Keratinocyte (primary cell): Measurements from ENCODE around the gene MYO10. TPM values are rescaled to one million over a fixed set of nuclear protein-coding genes. Genes with fewer than 3 reads are reported as not detected.

Experiments
- DNase-seq: peaks from one replicate; pipeline ENCODE4 v3.0.0-alpha.2; 2011; ENCODE audit warnings: low read depth, missing footprints, low spot score
- FAIRE-seq: peaks from 2 replicates; lab custom pipeline; 2011; peaks lifted over from hg19 to GRCh38; lab: Jason Lieb, UNC
- H2AFZ ChIP-seq: 2 replicates; pipeline ENCODE4 v1.6.0; 2012; ENCODE audit warnings: low read length, control low read depth, inconsistent platforms; ENCODE audit not compliant: control insufficient read depth
- H3K27ac ChIP-seq: 2 replicates; pipeline ENCODE4 v1.5.1; 2011; ENCODE audit warnings: low read length; ENCODE audit not compliant: control insufficient read depth, insufficient read depth
- H3K27me3 ChIP-seq: 3 replicates; pipeline ENCODE4 v1.6.0; 2011; ENCODE audit warnings: low read length; ENCODE audit not compliant: control insufficient read depth, insufficient read depth; ENCODE audit errors: extremely low read depth
- H3K36me3 ChIP-seq, 2 experiments: 2 replicates in 1 of 2; 3 replicates in 1 of 2; pipeline ENCODE4 v1.5.1; 2011; ENCODE audit warnings: low read length in 2 of 2, mild to moderate bottlenecking in 1 of 2; ENCODE audit not compliant: control insufficient read depth in 2 of 2, insufficient read depth in 2 of 2; ENCODE audit errors: extremely low read depth in 1 of 2
- H3K4me1 ChIP-seq: 3 replicates; pipeline ENCODE4 v1.5.1; 2011; ENCODE audit warnings: low read length; ENCODE audit not compliant: control insufficient read depth, insufficient read depth; ENCODE audit errors: extremely low read depth
- H3K4me2 ChIP-seq: 3 replicates; pipeline ENCODE4 v1.6.0; 2011; ENCODE audit warnings: low read depth, low read length; ENCODE audit not compliant: control insufficient read depth, insufficient read depth; ENCODE audit errors: extremely low read depth
- H3K4me3 ChIP-seq, 3 experiments: fragments of 200-600 bp in 1 of 3; sonication (generic) in 1 of 3; 2 replicates in 2 of 3; 3 replicates in 1 of 3; pipeline ENCODE4 v1.5.1; 2011 to 2016; ENCODE audit warnings: low read length in 3 of 3, mild to moderate bottlenecking in 3 of 3, control low read depth in 2 of 3, inconsistent platforms in 1 of 3, low read depth in 1 of 3, mixed read lengths in 1 of 3, mixed run types in 1 of 3, moderate library complexity in 1 of 3; ENCODE audit not compliant: control insufficient read depth in 2 of 3, insufficient read depth in 2 of 3; ENCODE audit errors: extremely low read depth in 1 of 3
- H3K79me2 ChIP-seq: 2 replicates; pipeline ENCODE4 v1.6.0; 2012; ENCODE audit warnings: low read length; ENCODE audit not compliant: control insufficient read depth, insufficient read depth
- H3K9ac ChIP-seq: 3 replicates; pipeline ENCODE4 v1.6.0; 2011; ENCODE audit warnings: low read length; ENCODE audit not compliant: control insufficient read depth, insufficient read depth; ENCODE audit errors: extremely low read depth
- H3K9me1 ChIP-seq: 3 replicates; pipeline ENCODE4 v1.6.0; 2011; ENCODE audit warnings: low read length; ENCODE audit not compliant: control insufficient read depth, insufficient read depth; ENCODE audit errors: extremely low read depth
- H3K9me3 ChIP-seq: 2 replicates; pipeline ENCODE4 v1.5.1; 2012; ENCODE audit warnings: low read depth, low read length; ENCODE audit not compliant: control insufficient read depth
- H4K20me1 ChIP-seq: 3 replicates; pipeline ENCODE4 v1.6.0; 2011; ENCODE audit warnings: low read length; ENCODE audit not compliant: control insufficient read depth, insufficient read depth; ENCODE audit errors: extremely low read depth
- CTCF ChIP-seq, 3 experiments: IDR thresholded peaks in 1 of 3; conservative IDR thresholded peaks in 1 of 3; optimal IDR thresholded peaks in 1 of 3; 2 replicates in 2 of 3; 3 replicates in 1 of 3; pipeline versions ENCODE3 to v1.5.1; 2011; ENCODE audit warnings: low read length in 3 of 3, mild to moderate bottlenecking in 3 of 3, moderate library complexity in 2 of 3, control low read depth in 1 of 3, inconsistent platforms in 1 of 3; ENCODE audit not compliant: insufficient read depth in 2 of 3; ENCODE audit errors: extremely low read depth in 1 of 3
- EZH2 ChIP-seq: IDR thresholded peaks from one replicate; pipeline ENCODE4 v1.6.1; 2012; ENCODE audit warnings: inconsistent platforms, mild to moderate bottlenecking, low read length, moderate library complexity
- dilution Hi-C: fragments of 300-500 bp; cut with MboI; formaldehyde crosslinking; loops from one replicate; pipeline ENCODE4 v1.7.0; 2020; ENCODE audit warnings: low sequenced_read_pairs; ENCODE audit not compliant: extremely low pct_ligation_motif_present
- polyA plus RNA-seq, 5 experiments: library from polyadenylated mRNA; depleted of rRNA in 3 of 5; stranded (reverse) in 3 of 5; stranded (forward) in 1 of 5; unstranded in 1 of 5; fragments of >200 nt; gene quantifications; 1 replicate in 1 of 5; 2 replicates in 3 of 5; 3 replicates in 1 of 5; pipeline versions ENCODE4 v1.2.1 to v1.2.3, GENCODE V29; 2011 to 2012; ENCODE audit warnings: missing spikeins in 2 of 5, low read depth in 1 of 5, low replicate concordance in 1 of 5

Gene MYO10
- polyA plus RNA-seq, 1 donor (not counting 4 experiments of a cell fraction or from before 2014, with no cell fraction given), result 22.0 TPM

- H3K27me3 ChIP-seq, result no peaks in the 10 kb centered on the region
- no peak for TF ChIP-seq EZH2
- FAIRE-seq, result no peak
- H3K36me3 ChIP-seq, result no peaks in the 10 kb centered on the region
- no peaks in the 10 kb centered on the region for H4K20me1 ChIP-seq
- no peaks in the 10 kb centered on the region for H3K9me1 ChIP-seq
- H3K9ac ChIP-seq, result no peak overlapping the region
- no peak overlapping the region for H2AFZ ChIP-seq
- dilution Hi-C loops, result no loop called here
- H3K27ac ChIP-seq, result no peak overlapping the region
- DNase-seq, result no peak
- H3K79me2 ChIP-seq, result no peaks in the 10 kb centered on the region
- H3K4me2 ChIP-seq, result no peak overlapping the region
- H3K4me1 ChIP-seq, result peaks cover 7% of the 10 kb centered on the region
- no peaks in the 10 kb centered on the region for H3K9me3 ChIP-seq
- no peak overlapping the region for H3K4me3 ChIP-seq
Observed at GRCh38 chr5:16965581-16965980, 29.5 kb upstream of the MYO10 start.

- peak overlapping the region; percentile 37 for H3K4me2 ChIP-seq
- no peak for FAIRE-seq
- H3K79me2 ChIP-seq, result no peaks in the 10 kb centered on the region
- TF ChIP-seq CTCF (optimal IDR thresholded peaks at IDR 0.05 in 1 of 3, IDR thresholded peaks at IDR 0.05 in 1 of 3, conservative IDR thresholded peaks at IDR 0.05 in 1 of 3; ENCODE audit: extremely low read depth in 1 of 3, insufficient read depth in 2 of 3, low read length in 3 of 3) (no peak), EZH2 (no peak)
- dilution Hi-C loops, result no loop called here
- H3K36me3 ChIP-seq, result no peaks in the 10 kb centered on the region
- no peaks in the 10 kb centered on the region for H4K20me1 ChIP-seq
- H3K9me1 ChIP-seq, result no peaks in the 10 kb centered on the region
- no peak overlapping the region for H3K27ac ChIP-seq
- H3K27me3 ChIP-seq, result no peaks in the 10 kb centered on the region
- H2AFZ ChIP-seq, result peak overlapping the region; percentile 69
- no peak overlapping the region for H3K4me3 ChIP-seq
- DNase-seq, result no peak
- no peaks in the 10 kb centered on the region for H3K9me3 ChIP-seq
- H3K9ac ChIP-seq, result no peak overlapping the region
- peaks cover 7% of the 10 kb centered on the region for H3K4me1 ChIP-seq
Observed at GRCh38 chr5:16963821-16964220, 27.7 kb upstream of the MYO10 start.

GRCh38 chr5:16961131-16961530 lies 25.0 kb upstream of the MYO10 start:
- Histone ChIP-seq H3K4me3 (no peak overlapping the region), H3K36me3 (no peaks in the 10 kb centered on the region), H3K4me1 (peaks cover 19% of the 10 kb centered on the region), H3K27ac (no peak overlapping the region), H3K27me3 (no peaks in the 10 kb centered on the region), H3K79me2 (no peaks in the 10 kb centered on the region), H3K9ac (no peak overlapping the region), H4K20me1 (no peaks in the 10 kb centered on the region), H3K9me3 (no peaks in the 10 kb centered on the region), H2AFZ (no peak overlapping the region), H3K4me2 (no peak overlapping the region), H3K9me1 (no peaks in the 10 kb centered on the region)
- DNase-seq (no peak), FAIRE-seq (no peak)
- dilution Hi-C loops, result no loop called here
- TF ChIP-seq EZH2 (no peak), CTCF (optimal IDR thresholded peaks at IDR 0.05 in 1 of 3, IDR thresholded peaks at IDR 0.05 in 1 of 3, conservative IDR thresholded peaks at IDR 0.05 in 1 of 3; ENCODE audit: extremely low read depth in 1 of 3, insufficient read depth in 2 of 3, low read length in 3 of 3) (no peak)
